Stimulated activated CD8-positive, alpha-beta memory T cell treated with anti-CD3 and anti-CD28 coated beads, Interleukin-4, amount 100 ng/mL, for 24 hours (primary cell): ENCODE data around the gene COX8C.
"Not testable (repeated sequence)": the region's sequence is repeated elsewhere in the genome, so short reads cannot be mapped to it uniquely, and the experiment has no call there.

Experiments used
- DNase-seq: peaks from one replicate; pipeline ENCODE4 v3.0.0-alpha.2; 2020; ENCODE audit warnings: low read depth

Gene COX8C

DNA sequence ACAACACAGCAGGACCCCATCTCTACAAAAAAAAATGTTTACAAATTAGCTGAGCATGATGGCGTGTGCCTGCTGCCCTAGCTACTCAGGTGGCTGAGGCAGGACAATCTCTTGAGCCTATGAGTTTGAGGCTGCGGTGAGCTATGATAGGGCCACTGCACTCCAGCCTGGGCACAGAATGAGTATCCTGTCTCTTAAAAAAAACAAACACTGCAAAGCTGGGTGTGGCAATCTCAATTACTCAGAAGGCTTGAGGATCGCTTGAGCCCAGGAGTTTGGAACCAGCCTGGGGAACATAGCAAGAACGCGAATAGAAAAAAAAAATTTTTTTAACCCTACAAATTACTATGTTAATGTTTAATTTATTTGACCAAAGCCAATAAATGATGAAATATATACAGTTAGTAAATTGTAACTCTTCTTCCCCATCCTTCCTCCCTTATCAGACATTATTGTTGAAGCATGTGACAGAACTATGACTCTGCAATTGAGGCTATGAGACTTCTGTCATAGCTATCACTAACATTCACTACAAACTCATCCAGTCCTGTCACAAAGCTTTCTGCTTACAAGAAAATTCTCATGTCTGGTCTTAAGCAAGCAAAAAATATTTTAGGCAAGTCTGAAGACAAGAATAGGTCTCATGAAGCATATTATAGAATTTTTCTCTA is 23.9 kb upstream of the COX8C start:
- DNase-seq = no peak

DNA sequence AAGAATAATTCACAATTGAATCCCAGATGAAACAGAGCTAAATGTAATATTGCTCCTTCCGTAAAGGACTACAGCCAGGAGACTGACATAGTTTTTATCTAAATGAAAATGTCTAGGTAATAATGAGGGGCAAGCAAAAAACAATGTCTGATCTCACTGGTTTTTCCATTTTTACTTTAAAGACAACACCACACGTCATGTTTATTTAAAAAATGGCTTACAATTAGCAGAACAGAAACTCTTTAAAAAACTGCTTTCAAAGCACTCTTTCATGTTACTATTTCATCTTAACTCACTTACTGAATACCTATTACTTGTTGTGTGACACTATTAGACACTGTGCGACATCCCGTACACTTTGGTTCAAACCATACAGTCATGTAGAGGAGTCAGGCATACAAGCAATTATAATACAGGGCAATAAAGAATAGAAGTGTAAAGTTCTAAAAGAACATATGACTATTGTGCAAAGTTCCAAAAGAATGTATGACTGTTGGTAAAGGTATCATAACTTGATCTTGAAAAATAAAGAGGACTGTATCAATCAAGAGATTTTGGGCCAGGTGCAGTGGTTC is 23.3 kb upstream of the COX8C start:
- no peak for DNase-seq

DNA sequence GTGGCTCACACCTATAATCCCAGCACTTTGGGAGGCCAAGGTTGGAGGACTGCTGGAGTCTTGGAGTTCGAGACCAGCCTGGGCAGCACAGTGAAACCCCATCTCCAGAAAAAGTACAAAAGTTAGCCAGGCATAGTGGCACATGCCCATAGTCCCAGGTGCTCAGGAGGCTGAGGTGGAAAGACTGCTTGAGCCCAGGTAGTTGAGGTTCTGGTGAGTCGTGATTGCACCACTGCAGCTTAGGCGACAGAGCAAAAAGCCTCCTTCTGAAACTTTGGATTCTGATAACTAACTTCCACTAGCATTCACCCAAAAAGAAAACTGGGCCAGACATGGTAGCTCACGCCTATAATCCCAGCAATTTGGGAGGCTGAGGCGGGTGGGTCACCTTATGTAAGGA is 20.8 kb upstream of the COX8C start:
- no peak for DNase-seq

DNA sequence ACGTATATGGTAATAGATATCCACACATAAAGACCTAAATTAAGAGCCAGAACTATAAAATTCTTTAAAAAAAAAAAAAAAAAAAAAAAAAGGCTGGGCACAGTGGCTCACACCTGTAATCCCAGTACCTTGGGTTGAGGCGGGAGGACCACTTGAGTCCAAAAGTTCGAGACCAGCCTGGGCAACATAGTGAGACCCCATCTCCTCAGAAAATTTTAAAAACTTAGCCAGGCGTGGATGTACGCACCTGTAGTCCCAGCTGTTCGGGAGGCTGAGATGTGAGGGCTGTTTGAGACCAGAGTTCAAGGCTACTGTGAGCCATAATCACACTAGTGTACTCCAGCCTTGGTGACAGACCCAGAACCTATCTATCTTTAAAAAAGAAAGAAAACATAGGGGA is 18.4 kb upstream of the COX8C start:
- DNase-seq = no peak

DNA sequence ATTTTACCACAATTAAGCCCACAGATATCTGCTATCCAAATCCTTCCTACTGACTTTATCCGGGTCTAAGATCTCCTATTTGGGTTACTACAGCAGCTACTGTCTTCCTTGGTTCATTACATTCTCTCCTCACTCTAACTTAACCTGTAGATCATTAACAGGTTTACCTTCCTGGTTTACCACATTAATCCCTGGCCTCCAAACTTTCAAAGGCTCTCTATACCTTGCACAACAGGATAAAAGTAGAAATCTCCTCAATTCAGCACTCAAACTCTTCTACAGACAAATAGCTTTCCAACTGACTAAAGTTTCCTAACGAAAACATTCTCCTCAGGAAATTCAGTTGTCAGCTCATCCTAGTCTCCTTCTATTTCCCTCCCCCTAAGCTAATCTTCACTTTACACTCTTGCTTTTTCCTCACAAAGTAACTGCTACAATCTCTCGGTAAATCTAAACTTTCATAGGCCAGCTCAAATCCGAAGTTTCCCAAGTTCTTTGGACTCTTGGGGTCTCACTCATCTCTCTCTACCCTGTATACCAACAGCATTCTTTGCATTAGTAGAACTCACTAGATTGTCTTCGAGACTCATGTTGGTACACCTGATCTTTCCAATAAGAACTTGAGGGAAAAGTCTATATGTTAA is 16.9 kb upstream of the COX8C start:
- DNase-seq = no peak

DNA sequence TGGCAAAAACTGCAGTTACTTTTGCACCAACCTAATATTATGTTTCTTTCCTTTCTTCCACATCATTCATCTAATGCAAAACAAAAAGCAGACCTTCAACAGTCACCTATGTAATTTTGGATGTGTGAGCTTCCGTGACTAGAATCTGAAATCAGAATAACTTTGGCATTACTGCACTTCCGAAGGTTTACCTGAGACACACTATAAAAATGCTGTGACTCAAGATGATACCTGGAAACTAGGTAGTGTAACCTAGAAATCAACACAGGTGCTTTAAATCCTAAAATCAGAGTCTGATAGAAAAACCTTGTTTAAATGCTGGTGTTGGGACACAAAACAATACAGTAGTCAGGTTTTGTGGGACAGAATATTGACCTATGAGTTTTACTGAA is 16.4 kb upstream of the COX8C start:
- no peak for DNase-seq

DNA sequence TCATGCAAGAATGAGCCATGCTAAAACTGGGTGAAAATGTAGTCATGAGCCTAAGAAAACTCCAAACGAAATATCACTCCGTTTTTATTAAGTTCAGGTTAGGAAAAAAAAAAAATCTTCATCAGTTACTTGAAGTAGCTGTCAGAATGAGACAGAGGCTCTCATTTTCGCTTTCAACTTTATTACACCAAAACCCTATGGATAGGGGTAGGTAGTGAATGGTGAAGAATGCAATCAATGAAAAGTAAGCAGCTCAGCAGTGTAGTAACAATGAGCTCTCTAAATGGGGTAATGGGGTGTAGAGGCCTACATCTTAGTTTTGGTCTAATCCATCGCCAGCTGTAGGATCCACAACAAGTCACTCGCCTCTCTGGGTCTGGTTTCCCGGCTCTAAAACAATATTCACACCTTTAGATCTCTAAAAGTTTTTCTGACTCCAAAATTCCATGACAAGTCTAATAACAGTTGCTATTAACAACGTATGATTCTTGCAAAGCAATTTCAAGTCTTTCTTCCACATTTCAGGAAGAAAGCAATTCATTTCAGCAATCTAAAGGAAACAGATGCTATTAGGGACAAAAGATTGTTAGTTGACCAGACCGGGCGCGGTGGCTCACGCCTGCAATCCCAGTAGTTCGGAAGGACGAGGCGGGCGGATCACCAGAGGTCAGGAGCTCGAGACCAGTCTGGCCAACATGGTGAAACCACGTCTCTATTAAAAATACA is 15.8 kb upstream of the COX8C start:
- DNase-seq = no peak

DNA sequence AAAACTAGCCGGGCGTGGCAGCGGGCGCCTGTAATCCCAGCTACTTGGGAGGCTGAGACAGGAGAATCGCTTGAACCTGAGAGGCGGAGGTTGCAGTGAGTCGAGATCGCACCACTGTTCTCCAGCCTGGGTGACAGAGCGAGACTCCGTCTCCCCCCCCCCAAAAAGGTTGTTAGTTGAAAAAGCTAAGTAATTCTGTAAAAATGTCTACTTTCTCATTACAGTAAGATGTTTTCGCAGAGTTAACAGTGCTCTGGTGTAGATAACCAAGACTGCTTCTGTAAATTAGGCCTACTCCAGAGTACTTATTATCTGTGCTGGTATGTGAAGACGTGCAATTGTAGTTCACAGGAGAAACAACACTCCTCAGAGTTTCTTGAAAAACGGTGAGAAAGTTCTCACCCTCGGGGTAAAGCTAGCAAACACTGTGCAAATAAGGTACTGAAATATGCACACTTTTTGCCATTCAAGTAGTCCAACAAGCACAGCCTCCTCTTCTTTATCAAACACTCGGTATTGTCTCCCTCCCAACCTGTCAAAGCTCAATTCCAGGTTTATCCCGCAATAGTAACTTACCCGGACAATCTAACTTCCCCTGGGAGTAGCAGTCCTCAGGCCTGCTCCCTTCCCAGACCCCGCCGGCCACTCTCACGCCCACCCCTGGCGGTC is 15.1 kb upstream of the COX8C start:
- DNase-seq = no peak

DNA sequence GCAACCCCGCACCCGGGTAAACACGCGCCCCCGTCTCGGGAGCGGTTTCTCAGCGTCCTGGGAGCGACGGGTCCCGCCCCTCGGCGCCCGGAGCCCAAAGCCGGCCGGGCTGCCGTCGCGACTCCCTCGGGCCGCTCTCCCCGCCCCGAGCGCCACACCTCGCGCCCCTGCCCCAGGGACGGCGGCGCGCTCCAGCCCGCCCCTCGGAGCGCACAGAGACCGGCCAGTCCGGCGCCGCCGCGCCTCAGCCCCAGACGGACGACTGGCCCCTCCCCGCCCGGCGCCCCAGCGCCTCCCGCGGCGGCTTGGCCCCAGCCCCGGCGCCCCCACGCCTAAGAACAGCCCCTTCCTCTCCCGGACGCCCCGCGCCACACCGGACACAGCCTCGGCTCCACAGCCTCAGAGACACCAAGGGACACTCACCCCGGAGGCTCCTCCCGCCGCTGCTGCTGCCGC is 14.6 kb upstream of the COX8C start:
- DNase-seq = peak; percentile 30

DNA sequence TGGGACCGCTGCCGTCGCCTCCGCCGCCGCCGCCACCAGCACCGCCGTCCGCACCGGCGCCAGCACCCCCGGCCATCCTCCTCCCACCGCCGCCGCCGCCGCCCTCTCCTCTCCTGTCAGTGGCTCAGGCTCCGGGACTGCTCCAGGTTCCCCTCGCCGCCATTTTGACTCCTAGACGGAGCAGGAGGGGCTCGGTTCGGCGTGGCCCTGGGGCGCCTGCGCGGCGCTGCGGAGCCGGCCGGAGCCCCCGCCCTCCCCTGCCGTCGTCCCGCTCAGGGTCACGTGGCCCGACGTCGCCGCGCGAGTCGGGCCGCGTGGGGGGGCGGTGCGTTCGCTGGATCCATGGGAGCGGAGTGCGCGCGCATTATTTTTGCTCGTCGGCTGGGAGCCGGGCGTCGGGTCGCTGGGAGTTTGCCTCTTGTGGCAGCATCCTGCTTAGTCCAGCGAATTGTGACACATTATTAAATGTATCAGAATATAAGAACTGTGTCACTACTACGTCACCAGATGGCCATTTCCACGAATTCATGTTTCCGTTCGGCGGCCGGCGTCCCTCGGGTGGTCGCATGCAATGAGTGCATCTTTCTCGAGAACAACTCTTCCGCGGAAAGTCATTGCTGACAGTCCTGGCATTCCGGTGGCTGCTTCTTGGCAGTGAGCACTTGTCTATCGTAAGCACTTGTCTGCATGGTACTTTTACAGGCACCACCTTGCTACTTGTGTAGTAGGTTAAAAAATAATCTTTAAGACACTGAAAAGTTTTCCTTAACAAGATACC is 13.9 kb upstream of the COX8C start, which contains the start of gene BTBD7:
BTBD7 (minus strand) TSS at position 184 of the 778 bp plus-strand sequence. CDS start 36,985 bp downstream, outside the sequence.
- DNase-seq = peak; percentile 96

DNA sequence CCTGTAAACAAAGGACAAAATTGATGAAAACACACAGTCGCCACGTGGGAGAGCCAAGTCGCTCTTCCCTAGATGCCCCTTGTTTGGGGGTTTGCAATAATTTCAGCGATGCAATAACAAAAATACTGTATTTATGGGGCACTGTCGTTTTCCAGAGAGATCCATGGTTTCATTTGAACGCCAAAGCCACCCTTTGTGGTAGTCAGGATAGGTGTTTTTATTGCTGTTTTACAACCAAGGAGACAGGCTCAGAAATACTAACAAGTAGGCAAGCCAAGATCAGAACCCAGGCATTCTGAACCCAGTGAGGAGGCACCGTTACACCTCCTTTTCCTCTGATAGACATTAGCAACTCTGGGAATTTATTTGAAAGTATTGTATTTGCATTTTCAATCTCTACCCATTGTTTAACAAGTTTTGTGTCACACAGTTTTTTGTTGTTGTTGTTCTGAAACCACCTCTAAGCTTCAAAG is 13.3 kb upstream of the COX8C start:
- DNase-seq = no peak

DNA sequence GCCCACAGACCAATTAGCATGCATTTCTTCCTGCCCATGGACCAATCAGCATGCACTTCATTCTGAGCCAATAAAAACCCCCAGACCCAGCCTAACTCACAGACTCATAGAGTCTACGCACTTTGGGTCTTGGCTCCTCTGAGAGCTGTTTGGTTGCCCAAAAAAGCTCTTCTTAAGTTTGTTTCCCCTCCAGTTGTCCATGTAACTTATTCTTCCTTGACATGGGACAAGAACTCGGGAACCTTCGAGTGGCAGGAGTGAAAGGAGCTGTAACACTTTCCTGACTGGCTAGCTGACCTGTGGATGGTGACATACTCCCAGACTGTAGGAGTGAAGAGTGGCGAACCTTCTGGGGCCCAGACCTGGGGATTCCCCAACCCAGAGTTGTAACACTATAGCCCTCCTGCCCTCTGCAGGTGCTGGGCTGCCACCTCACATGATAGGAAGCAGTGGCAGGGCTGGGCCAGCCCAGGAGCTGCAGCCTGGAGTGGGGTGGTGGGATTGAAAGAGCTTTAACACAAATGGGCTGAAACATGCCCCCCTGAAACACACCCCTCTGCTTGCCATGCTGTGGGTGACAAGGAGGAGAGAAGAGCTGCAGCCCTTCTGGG is 9.7 kb upstream of the COX8C start:
- DNase-seq = no peak

DNA sequence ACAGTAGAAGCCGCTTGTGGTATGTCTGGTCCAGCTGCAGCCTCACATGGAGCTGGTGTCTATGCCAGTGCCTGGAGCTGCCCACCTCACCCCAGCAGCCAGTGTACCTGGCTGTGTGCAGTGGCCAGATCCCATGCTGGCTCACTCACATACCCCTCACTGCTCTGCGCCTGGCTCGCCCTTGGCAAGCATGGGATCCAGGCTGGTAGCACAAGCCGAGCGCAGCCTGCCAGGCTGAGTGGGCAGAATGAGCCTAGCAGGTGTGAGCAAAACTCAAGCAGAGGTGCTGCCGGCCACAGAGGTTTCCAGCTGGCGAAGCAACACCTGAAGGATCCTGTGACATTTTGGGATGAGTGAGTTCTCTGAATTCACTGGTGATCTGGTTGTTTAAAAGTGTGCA is 9.1 kb upstream of the COX8C start:
- DNase-seq = no peak

DNA sequence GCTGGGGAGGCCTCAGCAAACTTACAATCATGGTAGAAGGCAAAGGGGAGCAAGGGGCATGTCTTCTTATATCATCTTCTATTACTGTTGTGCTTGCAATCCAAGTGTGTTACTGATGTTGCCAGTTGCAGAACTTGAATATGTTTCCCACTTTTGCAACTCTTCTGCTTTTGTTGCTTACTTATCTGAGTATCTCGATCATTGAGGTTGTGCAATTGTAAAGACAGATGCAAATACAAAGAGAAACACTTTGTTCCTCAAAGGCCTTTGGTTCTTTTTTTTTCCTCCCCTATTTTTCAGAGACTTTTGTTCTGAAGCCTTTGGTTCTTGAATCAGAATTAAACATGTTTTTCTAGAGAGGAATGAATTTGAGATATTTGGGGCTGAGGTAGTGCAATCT is 3.7 kb upstream of the COX8C start:
- DNase-seq = no peak

DNA sequence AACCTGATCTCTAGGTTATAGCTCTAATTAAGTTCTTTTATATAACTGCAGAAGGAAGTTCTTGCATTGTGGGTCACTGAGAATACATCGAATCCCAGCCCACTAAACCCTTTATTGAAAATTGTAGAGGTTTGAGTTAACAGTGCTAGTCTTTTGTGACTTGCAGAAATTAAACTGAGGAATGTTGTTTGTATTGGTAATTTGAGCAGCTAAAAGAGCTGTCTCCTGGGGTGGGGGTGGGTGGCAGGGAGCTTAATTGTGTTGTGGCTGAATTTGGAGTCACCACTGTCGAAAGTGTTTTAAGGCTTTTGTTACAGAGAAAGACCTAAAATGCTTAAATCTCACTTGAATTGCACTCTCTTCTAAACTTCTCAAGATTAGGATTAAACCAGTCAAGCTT is 3.2 kb upstream of the COX8C start:
- no peak for DNase-seq

DNA sequence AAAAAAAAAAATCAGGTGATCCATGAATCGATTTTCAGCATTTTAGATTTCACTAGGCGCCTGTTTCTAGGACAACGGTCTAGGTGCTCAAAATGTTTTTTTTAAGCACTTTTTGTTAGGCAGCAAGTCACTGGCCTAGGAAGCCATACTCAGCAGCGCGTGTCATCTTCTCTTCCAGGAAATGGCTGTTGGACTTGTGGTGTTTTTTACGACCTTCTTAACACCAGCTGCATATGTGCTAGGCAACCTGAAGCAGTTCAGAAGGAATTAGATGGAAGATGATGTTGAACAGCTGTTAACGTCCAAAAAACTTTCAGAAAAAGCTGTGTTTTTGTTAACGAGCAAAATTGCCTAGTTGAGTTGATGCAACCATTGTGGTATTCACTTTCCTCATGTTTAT is 868 bp downstream of the COX8C start:
- no peak for DNase-seq

DNA sequence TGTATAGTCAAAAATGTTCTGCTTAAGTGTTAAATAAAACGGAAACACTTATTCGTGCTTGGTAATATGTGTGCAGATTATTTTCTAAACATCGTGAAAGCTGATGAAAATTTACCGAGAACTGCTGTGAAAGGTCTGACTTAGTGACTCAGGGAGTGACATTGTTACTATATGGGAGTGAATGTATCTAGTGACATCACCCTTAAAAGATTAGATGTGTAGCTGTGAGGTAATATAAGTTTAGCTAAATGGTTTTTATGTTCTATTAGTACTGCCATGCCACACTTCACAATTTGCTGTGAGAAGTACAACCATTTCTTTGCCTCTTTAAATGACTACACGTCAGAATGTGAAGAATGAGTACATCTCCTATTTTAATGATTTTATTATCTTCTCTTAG is 1.3 kb downstream of the COX8C start:
- DNase-seq = no peak

DNA sequence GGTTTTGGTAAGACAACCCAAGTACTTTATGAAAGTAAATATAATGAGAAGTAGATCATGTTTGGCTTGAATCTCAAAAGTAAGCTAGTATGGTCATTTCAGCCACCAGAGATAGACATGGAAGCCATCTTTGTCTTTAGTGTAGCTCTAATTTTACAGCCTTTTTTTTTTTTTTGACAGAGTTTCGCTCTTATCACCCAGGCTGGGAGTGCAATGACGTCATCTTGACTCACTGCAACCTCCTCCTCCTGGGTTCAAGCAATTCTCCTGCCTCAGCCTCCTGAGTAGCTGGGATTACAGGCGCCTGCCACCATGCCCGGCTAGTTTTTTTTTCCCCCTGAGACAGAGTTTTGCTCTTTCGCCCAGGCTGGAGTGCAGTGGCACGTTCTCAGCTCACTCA is 7.9 kb downstream of the COX8C start:
- not testable (repeated sequence) for DNase-seq

DNA sequence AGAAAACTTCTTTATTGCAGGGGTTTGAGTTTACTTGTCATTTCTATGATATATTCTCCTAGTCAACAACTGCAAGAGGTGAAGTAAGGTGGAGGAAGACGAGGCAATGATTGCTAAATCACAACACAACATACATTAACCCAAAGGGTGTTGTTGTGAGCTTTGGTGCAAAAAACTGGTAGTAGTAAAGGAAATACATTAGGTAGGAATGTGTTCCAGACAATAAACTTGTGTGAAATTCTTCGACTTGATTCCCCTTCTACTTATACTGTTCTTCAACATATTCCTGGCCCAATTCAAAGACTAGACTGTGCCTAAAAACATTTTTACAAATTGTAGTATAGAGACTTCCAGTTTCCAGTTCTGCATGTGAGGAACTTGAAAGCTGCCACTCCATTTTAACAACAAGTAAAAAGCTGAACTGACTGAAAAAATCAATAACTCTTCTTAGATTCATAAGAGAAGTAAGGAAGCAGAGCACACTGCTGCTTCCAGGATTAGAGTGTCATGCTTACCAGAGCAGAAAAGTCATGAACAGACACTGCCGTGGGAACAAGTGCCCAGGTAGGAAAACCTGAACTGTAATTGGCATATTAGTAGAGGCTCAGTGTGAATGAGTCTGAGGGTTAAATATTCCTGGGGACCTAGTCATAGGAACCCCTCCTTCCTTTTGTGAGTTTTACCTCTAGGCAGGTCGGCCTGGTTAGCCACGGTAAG is 22.2 kb downstream of the COX8C start:
- no peak for DNase-seq

DNA sequence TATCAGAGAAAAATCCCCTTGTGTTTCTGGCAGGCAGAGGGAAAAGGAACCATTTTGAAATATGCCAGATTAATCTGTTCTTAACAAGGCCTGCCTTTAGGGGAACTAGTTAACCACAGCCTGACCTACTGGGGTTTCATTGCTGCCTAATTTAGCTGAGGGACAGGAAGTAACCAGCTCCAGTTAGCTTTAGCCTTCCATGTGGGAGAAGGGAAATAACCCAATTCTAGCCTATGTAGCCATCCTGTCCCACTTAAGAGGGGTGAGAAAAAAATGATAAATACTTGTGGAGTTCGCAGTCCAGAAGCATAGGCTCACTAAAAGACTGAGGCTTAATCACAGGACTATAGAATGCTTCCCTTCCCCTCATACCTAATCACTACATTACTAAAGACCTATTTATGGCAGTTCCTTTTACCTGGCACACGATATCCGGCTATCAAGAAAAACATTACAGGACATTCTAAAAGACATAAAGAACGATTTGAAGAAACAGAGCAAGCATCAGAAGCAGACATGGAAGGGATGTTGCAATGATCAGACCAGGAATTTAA is 22.8 kb downstream of the COX8C start:
- no peak for DNase-seq
